NCI-H2196 treated with DMSO at 0.1 percent for 48 hours (cell line): ENCODE results near the gene GDI1.

ENCODE experiments used
- DNase-seq: peaks from one replicate; lab custom pipeline; 2025; ENCODE audit not compliant: unreplicated experiment; lab: John Stamatoyannopoulos, UW

Gene GDI1

GRCh38 chrX:154459832-154460231 lies 22.9 kb downstream of the GDI1 start:
- no peak for DNase-seq

- DNase-seq = no peak
These were observed 23.4 kb downstream of the GDI1 start for GRCh38 chrX:154460326-154460725.

GRCh38 chrX:154462396-154462795 lies 25.4 kb downstream of the GDI1 start:
- DNase-seq = no peak

- no peak for DNase-seq
These were observed 26.8 kb downstream of the GDI1 start for GRCh38 chrX:154463611-154464220.

GRCh38 chrX:154464806-154465365 lies 27.9 kb downstream of the GDI1 start:
- DNase-seq = no peak

- DNase-seq = no peak
These were observed 28.6 kb downstream of the GDI1 start for GRCh38 chrX:154465601-154466000.

- no peak for DNase-seq
These were observed 29.1 kb downstream of the GDI1 start for GRCh38 chrX:154466036-154466435.

- no peak for DNase-seq
These were observed 30.0 kb downstream of the GDI1 start for GRCh38 chrX:154466907-154467306.

GRCh38 chrX:154467556-154467955 lies 30.6 kb downstream of the GDI1 start:
- DNase-seq = no peak

GRCh38 chrX:154468217-154468616 lies 31.3 kb downstream of the GDI1 start:
- no peak for DNase-seq

- DNase-seq = no peak
These were observed 32.2 kb downstream of the GDI1 start for GRCh38 chrX:154469114-154469513.

- DNase-seq = no peak
These were observed 32.9 kb downstream of the GDI1 start for GRCh38 chrX:154469880-154470279.

GRCh38 chrX:154470434-154470833 lies 33.5 kb downstream of the GDI1 start:
- DNase-seq = no peak

- no peak for DNase-seq
These were observed 34.1 kb downstream of the GDI1 start for GRCh38 chrX:154470914-154471568.

- DNase-seq = no peak
These were observed 35.1 kb downstream of the GDI1 start for GRCh38 chrX:154471839-154472684.

- DNase-seq = no peak
These were observed 36.0 kb downstream of the GDI1 start for GRCh38 chrX:154472685-154473632.

- DNase-seq = no peak
These were observed 36.7 kb downstream of the GDI1 start for GRCh38 chrX:154473683-154474082.

GRCh38 chrX:154476821-154477220 lies 39.9 kb downstream of the GDI1 start:
- no peak for DNase-seq

GRCh38 chrX:154477891-154478477 lies 41.0 kb downstream of the GDI1 start:
- no peak for DNase-seq
